ENCODE data around the gene NUP133. TPM values are rescaled to one million over a fixed set of nuclear protein-coding genes. Genes with fewer than 3 reads are reported as not detected.
A peak's percentile ranks its signal among the peaks of the same experiment; 100 is the strongest.

The NUP133 gene
- 13.2 TPM for polyA plus RNA-seq (2012; ENCODE audit: low read depth, missing spikeins)

DNA sequence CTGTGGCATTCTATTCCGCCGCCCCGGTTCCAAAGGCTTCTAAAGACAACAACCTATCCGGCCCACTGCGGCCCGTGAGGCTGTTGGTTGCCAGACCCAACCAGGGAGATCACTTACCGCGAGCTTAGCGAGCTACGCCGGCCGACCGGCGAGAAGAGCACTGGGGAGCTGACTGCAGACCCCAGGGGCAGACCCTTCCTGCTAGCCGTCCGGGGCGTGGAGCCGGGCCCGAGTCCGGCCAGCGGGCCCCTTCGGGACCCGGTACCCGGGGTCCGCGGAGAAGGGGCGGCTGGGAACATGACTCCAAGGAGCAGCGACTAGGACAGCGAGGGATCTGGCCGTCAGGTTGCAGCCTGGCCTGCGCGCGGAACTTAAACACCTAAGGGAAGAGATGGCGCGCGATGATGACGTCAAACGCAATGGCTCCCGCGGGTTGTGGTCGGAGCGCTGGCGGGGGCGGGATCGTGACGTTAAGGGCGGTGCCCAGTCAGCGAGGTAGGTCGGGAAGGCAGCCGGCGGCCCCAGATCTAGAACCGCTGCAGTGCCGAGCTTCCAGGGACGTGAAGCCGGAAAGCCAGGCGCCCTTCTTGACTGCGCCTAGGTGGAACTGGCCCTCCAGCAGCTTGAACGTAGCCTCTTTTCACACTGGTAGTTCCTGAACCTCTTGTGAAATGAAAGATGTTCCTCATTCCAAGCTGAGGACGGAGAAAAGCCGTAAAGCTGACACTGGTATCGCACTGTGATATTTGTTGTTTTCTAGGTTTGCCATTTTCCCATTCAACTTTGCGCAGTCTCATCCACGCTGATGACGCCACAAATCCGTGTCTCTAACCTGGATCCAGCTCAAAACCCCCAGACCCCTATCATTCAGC, at the start of gene NUP133:
NUP133 (minus strand) TSS at position 391 of the 872 bp plus-strand sequence; CDS start at position 299, 92 bp downstream.
- FAIRE-seq, result peak; percentile 94
- no peak for TF ChIP-seq PAX5 (IDR thresholded peaks at IDR 0.05; ENCODE audit: insufficient read depth, low read length, severe bottlenecking)
- TF ChIP-seq POLR2AphosphoS5 (IDR thresholded peaks at IDR 0.05; ENCODE audit: low read depth, low read length), result peak; percentile 87
- peak; percentile 81 for TF ChIP-seq POU2F2 (IDR thresholded peaks at IDR 0.05; ENCODE audit: low read depth, low read length)
- TF ChIP-seq TAF1 (IDR thresholded peaks at IDR 0.05; ENCODE audit: low read depth, low read length), result peak; percentile 86
- peak; percentile 97 for TF ChIP-seq POLR2A (IDR thresholded peaks at IDR 0.05; ENCODE audit: low read depth, low read length)
- peak; percentile 75 for DNase-seq (ENCODE audit: insufficient read length, low spot score)

DNA sequence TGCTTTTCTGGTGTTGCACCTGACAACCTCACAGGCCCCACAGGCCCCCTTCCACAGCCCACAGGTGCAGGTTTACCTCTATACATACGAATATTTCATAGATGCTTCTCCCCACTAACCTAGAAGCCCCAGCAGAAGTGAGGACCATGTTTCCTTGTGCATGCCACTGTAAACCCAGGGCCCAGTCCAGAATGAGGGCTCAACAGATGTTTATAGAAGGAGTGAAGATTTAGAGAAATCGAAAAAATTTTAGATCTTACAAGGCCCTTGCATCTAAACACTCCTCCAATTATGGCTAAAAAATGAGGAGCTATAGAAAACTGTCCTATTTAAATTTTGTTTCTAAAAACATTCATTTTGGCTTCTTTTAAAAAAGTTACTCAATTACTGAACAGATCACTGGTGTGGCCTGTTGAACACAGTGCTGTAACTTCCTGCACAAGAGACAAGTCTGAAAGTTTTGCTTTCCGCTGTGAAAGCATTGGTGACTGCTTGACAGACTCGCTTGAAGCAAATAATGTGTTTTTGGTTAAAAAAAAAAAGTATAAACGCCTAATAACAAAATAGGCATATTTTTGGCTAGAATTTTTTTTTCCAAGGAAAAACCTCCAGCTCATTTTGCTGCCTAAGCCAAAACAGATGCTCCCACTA, 49.2 kb upstream of the NUP133 start:
- FAIRE-seq (no peak), DNase-seq (ENCODE audit: insufficient read length, low spot score) (peak; percentile 37)

DNA sequence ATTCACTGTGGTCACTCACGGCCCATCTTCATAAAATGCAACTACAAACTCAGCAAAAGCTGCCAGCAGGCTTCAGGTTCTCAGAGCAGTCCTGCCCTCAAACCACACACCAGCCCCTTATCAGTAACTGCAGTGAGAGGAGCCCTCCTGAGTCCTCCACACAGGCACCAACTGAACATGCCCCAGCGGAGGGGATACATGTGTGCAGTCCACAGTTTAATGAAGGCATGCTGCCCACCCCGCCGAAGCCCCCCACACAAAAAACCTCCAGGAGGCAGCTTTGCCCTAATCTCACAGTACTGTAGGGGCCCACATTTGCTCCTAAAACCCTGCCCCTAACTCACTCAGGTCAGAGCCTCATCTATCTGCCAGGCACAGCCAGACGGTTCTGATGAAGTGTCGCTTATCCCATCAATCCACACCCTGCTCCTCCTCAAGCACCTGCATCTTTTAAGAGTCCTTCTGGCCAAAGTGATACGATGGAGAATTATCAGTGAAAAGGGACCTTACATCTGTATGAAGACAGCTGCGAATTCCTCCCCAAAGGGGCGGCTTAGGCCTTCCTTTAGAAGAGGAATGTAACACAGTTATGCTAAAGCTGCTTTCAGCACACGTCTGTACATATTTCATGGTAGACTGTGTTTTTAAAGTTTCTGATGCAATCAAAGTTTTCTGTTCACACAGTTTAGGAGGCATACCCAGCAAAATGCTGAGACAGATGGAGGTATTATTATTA, 46.9 kb upstream of the NUP133 start:
- FAIRE-seq (no peak), DNase-seq (ENCODE audit: insufficient read length, low spot score) (no peak)
- TF ChIP-seq POLR2A (IDR thresholded peaks at IDR 0.05; ENCODE audit: low read depth, low read length) (no peak), PAX5 (IDR thresholded peaks at IDR 0.05; ENCODE audit: insufficient read depth, low read length, severe bottlenecking) (no peak)

More for the DNA sequence above, 49.2 kb upstream of the NUP133 start:
- no peak for TF ChIP-seq POLR2A (IDR thresholded peaks at IDR 0.05; ENCODE audit: low read depth, low read length)

DNA sequence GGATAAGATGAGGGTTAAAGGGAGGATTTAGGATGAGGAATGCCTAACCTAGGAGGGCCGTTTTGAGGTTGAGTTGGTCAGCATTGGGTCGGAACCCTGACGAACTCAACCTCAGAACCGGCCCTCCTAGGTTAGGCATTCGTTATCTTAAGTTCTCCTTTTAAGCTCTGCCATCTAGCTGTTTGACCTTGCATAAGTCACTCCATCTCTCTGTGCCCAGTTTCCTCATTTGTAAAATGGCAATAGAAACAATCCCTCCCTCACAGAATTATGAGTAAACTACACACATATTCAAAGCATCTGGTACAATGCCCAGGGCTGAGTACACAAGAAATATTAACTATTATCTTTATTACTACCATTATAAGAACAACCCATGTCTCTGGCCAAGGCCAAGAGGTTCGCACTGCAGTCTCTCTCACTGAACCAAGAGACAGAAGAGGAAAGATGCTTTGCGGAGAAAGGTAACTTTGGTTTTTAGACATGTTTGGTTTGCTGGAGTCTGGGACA, 45.5 kb upstream of the NUP133 start:
- FAIRE-seq (no peak), DNase-seq (ENCODE audit: insufficient read length, low spot score) (no peak)
- no peak for TF ChIP-seq POU2F2 (IDR thresholded peaks at IDR 0.05; ENCODE audit: low read depth, low read length)
- TF ChIP-seq POLR2A (IDR thresholded peaks at IDR 0.05; ENCODE audit: low read depth, low read length), result no peak
- TF ChIP-seq PAX5 (IDR thresholded peaks at IDR 0.05; ENCODE audit: insufficient read depth, low read length, severe bottlenecking), result no peak
- TF ChIP-seq TAF1 (IDR thresholded peaks at IDR 0.05; ENCODE audit: low read depth, low read length), result no peak
- TF ChIP-seq SPI1 (IDR thresholded peaks at IDR 0.05; ENCODE audit: low read depth, low read length), result no peak
- TF ChIP-seq POLR2AphosphoS5 (IDR thresholded peaks at IDR 0.05; ENCODE audit: low read depth, low read length), result no peak

DNA sequence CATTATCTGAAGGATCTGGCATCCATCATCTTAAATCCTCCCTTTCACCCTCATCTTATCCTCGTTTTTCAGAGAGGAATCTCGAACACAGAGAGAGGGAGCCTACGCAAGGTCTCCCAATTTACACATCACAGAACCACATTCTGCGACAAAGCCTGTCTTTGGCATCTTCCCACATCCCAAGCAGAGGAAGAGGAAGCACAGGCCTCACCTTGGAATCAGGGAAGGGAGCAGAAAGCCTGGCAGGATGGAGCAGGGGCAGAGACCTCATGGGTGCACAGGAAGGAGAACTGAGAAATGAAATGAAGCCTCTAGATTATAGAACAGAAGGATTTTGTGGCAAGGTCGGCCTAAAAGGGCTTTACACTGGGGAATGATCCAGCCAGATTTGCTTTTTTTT, 44.6 kb upstream of the NUP133 start:
- TF ChIP-seq POLR2A (IDR thresholded peaks at IDR 0.05; ENCODE audit: low read depth, low read length) (no peak), SPI1 (IDR thresholded peaks at IDR 0.05; ENCODE audit: low read depth, low read length) (no peak)
- DNase-seq (ENCODE audit: insufficient read length, low spot score) (no peak), FAIRE-seq (no peak)

DNA sequence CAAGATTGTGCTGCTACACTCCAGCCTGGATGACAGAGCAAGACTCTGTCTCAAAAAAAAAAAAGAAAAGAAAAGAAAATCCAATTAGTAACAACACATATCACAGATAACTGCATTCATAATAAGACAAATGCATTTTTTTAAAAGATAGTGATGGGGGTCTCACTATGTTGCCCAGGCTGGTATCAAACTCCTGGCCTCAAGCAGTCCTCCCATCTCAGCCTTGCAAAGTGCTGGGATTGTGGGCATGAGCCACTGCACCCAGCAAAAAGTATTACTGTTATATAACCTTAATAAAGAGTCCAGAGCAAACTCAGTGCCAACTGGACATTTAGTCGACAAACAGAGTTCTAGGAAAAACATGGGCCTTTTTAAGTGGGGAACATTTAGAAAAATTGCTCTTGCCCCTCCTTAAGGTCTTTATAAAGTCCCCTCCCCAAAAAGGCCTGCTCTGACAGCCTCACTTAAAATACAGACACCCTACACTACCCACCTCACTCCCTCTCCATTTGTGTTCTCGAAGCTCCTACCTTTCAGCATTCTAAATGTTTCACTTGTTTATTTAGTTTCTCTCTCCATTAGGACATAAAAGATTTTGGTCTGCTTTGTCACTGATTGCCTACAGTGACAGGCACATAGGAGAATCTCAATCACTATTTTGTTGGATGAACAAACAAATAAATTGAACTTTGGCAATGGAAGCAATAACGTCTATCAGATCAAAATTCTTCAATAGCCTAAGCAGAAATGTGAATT, 42.8 kb upstream of the NUP133 start:
- FAIRE-seq (no peak), DNase-seq (ENCODE audit: insufficient read length, low spot score) (no peak)
- TF ChIP-seq PAX5 (IDR thresholded peaks at IDR 0.05; ENCODE audit: insufficient read depth, low read length, severe bottlenecking) (no peak), SPI1 (IDR thresholded peaks at IDR 0.05; ENCODE audit: low read depth, low read length) (no peak), TAF1 (IDR thresholded peaks at IDR 0.05; ENCODE audit: low read depth, low read length) (no peak), POLR2AphosphoS5 (IDR thresholded peaks at IDR 0.05; ENCODE audit: low read depth, low read length) (no peak)

DNA sequence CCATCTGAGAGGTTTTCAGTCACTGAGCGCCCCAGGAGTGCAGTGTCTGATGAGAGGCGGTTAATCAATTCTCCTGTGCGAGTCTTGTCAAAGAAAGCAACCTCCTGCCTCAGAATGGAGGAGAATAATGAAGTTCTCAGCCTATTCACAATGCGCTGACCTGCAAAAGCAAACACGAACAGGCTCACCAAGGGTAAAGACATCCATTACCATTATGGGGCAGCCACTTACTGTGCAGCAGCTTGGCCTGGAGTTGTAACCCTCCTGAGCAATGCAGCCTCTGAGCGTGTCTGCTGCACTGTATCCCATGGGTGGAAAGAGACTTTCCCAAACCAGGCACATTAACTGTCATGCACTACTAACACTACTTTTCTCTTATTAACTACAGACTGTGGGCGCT, 39.4 kb upstream of the NUP133 start:
- no peak for FAIRE-seq
- DNase-seq (ENCODE audit: insufficient read length, low spot score), result no peak
- no peak for TF ChIP-seq POLR2AphosphoS5 (IDR thresholded peaks at IDR 0.05; ENCODE audit: low read depth, low read length)
- no peak for TF ChIP-seq PAX5 (IDR thresholded peaks at IDR 0.05; ENCODE audit: insufficient read depth, low read length, severe bottlenecking)
- no peak for TF ChIP-seq SPI1 (IDR thresholded peaks at IDR 0.05; ENCODE audit: low read depth, low read length)
- TF ChIP-seq POU2F2 (IDR thresholded peaks at IDR 0.05; ENCODE audit: low read depth, low read length), result no peak
- TF ChIP-seq POLR2A (IDR thresholded peaks at IDR 0.05; ENCODE audit: low read depth, low read length), result no peak
- TF ChIP-seq TAF1 (IDR thresholded peaks at IDR 0.05; ENCODE audit: low read depth, low read length), result no peak

DNA sequence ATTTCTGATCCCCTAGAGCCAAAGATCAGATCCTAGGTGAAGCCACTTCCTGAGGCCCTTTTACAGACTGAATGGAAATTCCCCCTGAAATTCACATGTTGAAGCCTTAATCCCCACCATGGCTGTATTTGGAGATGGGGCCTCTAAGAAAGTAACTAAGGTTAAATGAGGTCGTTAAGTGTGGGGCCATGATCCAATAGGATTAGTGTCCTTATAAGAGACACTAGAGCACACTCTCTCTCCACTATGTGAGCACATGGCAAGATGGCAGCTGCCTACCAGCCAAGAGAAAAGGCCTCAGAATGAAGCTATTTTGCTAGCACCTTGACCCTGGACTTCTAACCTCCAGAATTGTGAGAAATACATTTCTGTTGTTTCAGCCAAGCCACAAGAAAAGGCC, 36.4 kb upstream of the NUP133 start:
- FAIRE-seq (no peak), DNase-seq (ENCODE audit: insufficient read length, low spot score) (no peak)
- TF ChIP-seq POU2F2 (IDR thresholded peaks at IDR 0.05; ENCODE audit: low read depth, low read length), result no peak
- TF ChIP-seq POLR2A (IDR thresholded peaks at IDR 0.05; ENCODE audit: low read depth, low read length), result no peak
- no peak for TF ChIP-seq SPI1 (IDR thresholded peaks at IDR 0.05; ENCODE audit: low read depth, low read length)
- TF ChIP-seq TAF1 (IDR thresholded peaks at IDR 0.05; ENCODE audit: low read depth, low read length), result no peak
- no peak for TF ChIP-seq PAX5 (IDR thresholded peaks at IDR 0.05; ENCODE audit: insufficient read depth, low read length, severe bottlenecking)
- TF ChIP-seq POLR2AphosphoS5 (IDR thresholded peaks at IDR 0.05; ENCODE audit: low read depth, low read length), result no peak

DNA sequence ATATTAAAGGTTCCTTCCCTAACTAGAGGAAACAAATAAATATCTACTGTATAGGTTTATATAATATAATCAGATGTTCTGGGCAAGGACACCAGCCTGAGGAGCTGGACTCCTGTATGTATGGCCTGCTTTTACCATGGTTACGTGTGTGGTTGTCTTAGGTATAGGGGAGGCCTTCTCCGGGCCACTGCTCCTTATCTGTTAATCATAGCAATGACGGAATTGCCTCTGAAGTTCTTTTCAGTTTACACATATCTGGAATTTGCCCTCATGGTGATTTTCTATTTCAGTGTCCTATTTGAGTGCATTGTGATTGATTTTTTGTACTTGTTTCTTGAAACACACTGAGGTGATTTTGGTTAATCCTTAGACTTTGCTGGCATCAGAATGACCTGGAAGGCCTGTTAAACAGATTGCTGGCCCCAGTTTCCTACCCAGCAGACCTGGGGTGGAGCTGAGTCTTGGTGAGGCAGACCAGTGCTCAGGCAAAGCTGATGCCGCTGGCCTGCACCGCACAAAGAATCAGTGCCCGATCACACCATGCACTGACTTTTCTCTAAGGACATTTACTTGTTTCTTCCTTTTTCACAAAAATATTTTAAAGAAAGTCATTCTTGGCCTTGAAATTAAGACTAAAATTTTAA, 31.8 kb upstream of the NUP133 start:
- no peak for TF ChIP-seq POU2F2 (IDR thresholded peaks at IDR 0.05; ENCODE audit: low read depth, low read length)
- no peak for TF ChIP-seq TAF1 (IDR thresholded peaks at IDR 0.05; ENCODE audit: low read depth, low read length)
- TF ChIP-seq POLR2A (IDR thresholded peaks at IDR 0.05; ENCODE audit: low read depth, low read length), result no peak
- TF ChIP-seq PAX5 (IDR thresholded peaks at IDR 0.05; ENCODE audit: insufficient read depth, low read length, severe bottlenecking), result no peak
- no peak for TF ChIP-seq SPI1 (IDR thresholded peaks at IDR 0.05; ENCODE audit: low read depth, low read length)
- TF ChIP-seq POLR2AphosphoS5 (IDR thresholded peaks at IDR 0.05; ENCODE audit: low read depth, low read length), result no peak
- DNase-seq (ENCODE audit: insufficient read length, low spot score), result no peak
- FAIRE-seq, result no peak

Data from GM12891 (cell line).